Measurements from ENCODE around the gene PARP8. TPM values are rescaled to one million over a fixed set of nuclear protein-coding genes. Genes with fewer than 3 reads are reported as not detected.
A peak's percentile ranks its signal among the peaks of the same experiment; 100 is the strongest.

PARP8 gene
- total RNA-seq, 3 donors from 2014 or later: 24.3 to 41.7 (median 26.2) TPM

GRCh38 chr5:50653946-50654345 lies 12.5 kb upstream of the PARP8 start:
- H3K4me1 ChIP-seq: no peaks in the 10 kb centered on the region
- no peaks in the 10 kb centered on the region for H3K9me3 ChIP-seq
- no peaks in the 10 kb centered on the region for H3K27me3 ChIP-seq
- H3K36me3 ChIP-seq: no peaks in the 10 kb centered on the region
- intact Hi-C loops (cut with DNase I; ENCODE audit: low total_unique reads): no loop called here
- TF ChIP-seq POLR2A (IDR thresholded peaks at IDR 0.05) (no peak), POLR2AphosphoS5 (IDR thresholded peaks at IDR 0.05) (no peak), CTCF (IDR thresholded peaks at IDR 0.05) (no peak)
- H3K4me3 ChIP-seq: no peak overlapping the region
- H3K27ac ChIP-seq: no peak overlapping the region
- DNase-seq (ENCODE audit: low spot score in 2 of 2): no peak

- Histone ChIP-seq H3K27ac (peak overlapping the region in 1 of 2 donors; percentile 45), H3K4me3 (no peak overlapping the region), H3K4me1 (no peaks in the 10 kb centered on the region), H3K9me3 (no peaks in the 10 kb centered on the region), H3K27me3 (no peaks in the 10 kb centered on the region), H3K36me3 (no peaks in the 10 kb centered on the region)
- DNase-seq (ENCODE audit: low spot score in 2 of 2): no peak
- no peak for TF ChIP-seq CTCF (IDR thresholded peaks at IDR 0.05)
- no peak for TF ChIP-seq POLR2A (IDR thresholded peaks at IDR 0.05)
- no peak for TF ChIP-seq POLR2AphosphoS5 (IDR thresholded peaks at IDR 0.05)
- intact Hi-C loops (cut with DNase I; ENCODE audit: low total_unique reads): no loop called here
Measured at GRCh38 chr5:50655067-50655809, 11.2 kb upstream of the PARP8 start.

GRCh38 chr5:50655810-50656205 lies 10.6 kb upstream of the PARP8 start:
- DNase-seq (ENCODE audit: low spot score in 2 of 2): no peak
- TF ChIP-seq POLR2A (IDR thresholded peaks at IDR 0.05) (no peak), CTCF (IDR thresholded peaks at IDR 0.05) (no peak), POLR2AphosphoS5 (IDR thresholded peaks at IDR 0.05) (no peak)
- H3K4me1 ChIP-seq: no peaks in the 10 kb centered on the region
- peak overlapping the region in 1 of 2 donors; percentile 45 for H3K27ac ChIP-seq
- no peak overlapping the region for H3K4me3 ChIP-seq
- no peaks in the 10 kb centered on the region for H3K36me3 ChIP-seq
- intact Hi-C loops (cut with DNase I; ENCODE audit: low total_unique reads): no loop called here
- no peaks in the 10 kb centered on the region for H3K9me3 ChIP-seq
- H3K27me3 ChIP-seq: no peaks in the 10 kb centered on the region

GRCh38 chr5:50657044-50657443 lies 9.4 kb upstream of the PARP8 start:
- Histone ChIP-seq H3K36me3 (no peaks in the 10 kb centered on the region), H3K27me3 (no peaks in the 10 kb centered on the region), H3K4me1 (no peaks in the 10 kb centered on the region), H3K9me3 (no peaks in the 10 kb centered on the region), H3K27ac (no peak overlapping the region), H3K4me3 (no peak overlapping the region)
- no peak for DNase-seq (ENCODE audit: low spot score in 2 of 2)
- TF ChIP-seq POLR2A (IDR thresholded peaks at IDR 0.05) (no peak), POLR2AphosphoS5 (IDR thresholded peaks at IDR 0.05) (no peak), CTCF (IDR thresholded peaks at IDR 0.05) (no peak)
- intact Hi-C loops (cut with DNase I; ENCODE audit: low total_unique reads): no loop called here

- H3K27ac ChIP-seq: no peak overlapping the region
- TF ChIP-seq POLR2A (IDR thresholded peaks at IDR 0.05) (no peak), CTCF (IDR thresholded peaks at IDR 0.05) (no peak), POLR2AphosphoS5 (IDR thresholded peaks at IDR 0.05) (no peak)
- intact Hi-C loops (cut with DNase I; ENCODE audit: low total_unique reads): no loop called here
Measured at GRCh38 chr5:50658246-50658645, 8.2 kb upstream of the PARP8 start.

More at GRCh38 chr5:50658246-50658645, 8.2 kb upstream of the PARP8 start:
- no peaks in the 10 kb centered on the region for H3K27me3 ChIP-seq
- H3K36me3 ChIP-seq: no peaks in the 10 kb centered on the region
- H3K9me3 ChIP-seq: no peaks in the 10 kb centered on the region
- H3K4me3 ChIP-seq: no peak overlapping the region
- H3K4me1 ChIP-seq: no peaks in the 10 kb centered on the region
- DNase-seq (ENCODE audit: low spot score in 2 of 2): no peak
